GM06990 (cell line): ENCODE measurements around the gene DCDC1.

Experiments
- DNase-seq: peaks from one replicate; pipeline ENCODE4 v3.0.0-alpha.2; 2011; ENCODE audit not compliant: insufficient read length; ENCODE audit errors: extremely low read depth
- H3K27me3 ChIP-seq: replicated peaks from 2 replicates; pipeline ENCODE4 v1.6.0; 2011; ENCODE audit warnings: low read length; ENCODE audit not compliant: control insufficient read depth, insufficient read depth
- H3K36me3 ChIP-seq: 2 replicates; pipeline ENCODE4 v1.5.1; 2011; ENCODE audit warnings: low read length; ENCODE audit not compliant: control insufficient read depth, insufficient read depth
- H3K4me3 ChIP-seq: replicated peaks from 2 replicates; pipeline ENCODE4 v1.5.1; 2011; ENCODE audit warnings: low read depth, mild to moderate bottlenecking, control low read depth, low read length
- CTCF ChIP-seq: IDR thresholded peaks from 2 replicates; pipeline ENCODE4 v1.5.1; 2011; ENCODE audit warnings: low read length, control low read depth, mild to moderate bottlenecking, inconsistent platforms; ENCODE audit not compliant: insufficient read depth, poor library complexity, severe bottlenecking

DCDC1 gene

GRCh38 chr11:31096191-31096805 lies 273.2 kb downstream of the DCDC1 start:
- Histone ChIP-seq H3K27me3 (no peaks in the 10 kb centered on the region), H3K36me3 (no peaks in the 10 kb centered on the region), H3K4me3 (no peak overlapping the region)
- DNase-seq, result no peak
- TF ChIP-seq CTCF, result no peak

- Histone ChIP-seq H3K4me3 (no peak overlapping the region), H3K36me3 (no peaks in the 10 kb centered on the region), H3K27me3 (no peaks in the 10 kb centered on the region)
- DNase-seq, result no peak
- TF ChIP-seq CTCF, result no peak
These were observed 276.9 kb downstream of the DCDC1 start for GRCh38 chr11:31092638-31093037.

GRCh38 chr11:31089117-31089516 lies 280.4 kb downstream of the DCDC1 start:
- H3K27me3 ChIP-seq, result no peaks in the 10 kb centered on the region

GRCh38 chr11:31069447-31070205 lies 299.9 kb downstream of the DCDC1 start:
- Histone ChIP-seq H3K4me3 (no peak overlapping the region), H3K36me3 (no peaks in the 10 kb centered on the region), H3K27me3 (no peaks in the 10 kb centered on the region)
- DNase-seq, result no peak
- TF ChIP-seq CTCF, result no peak

More at GRCh38 chr11:31089117-31089516, 280.4 kb downstream of the DCDC1 start:
- Histone ChIP-seq H3K36me3 (no peaks in the 10 kb centered on the region), H3K4me3 (no peak overlapping the region)
- no peak for TF ChIP-seq CTCF
- DNase-seq, result no peak

GRCh38 chr11:31060880-31061279 lies 308.7 kb downstream of the DCDC1 start:
- Histone ChIP-seq H3K4me3 (no peak overlapping the region), H3K36me3 (no peaks in the 10 kb centered on the region), H3K27me3 (no peaks in the 10 kb centered on the region)
- no peak for DNase-seq
- TF ChIP-seq CTCF, result no peak
